ENCODE results near the gene MARCHF3. TPM values are rescaled to one million over a fixed set of nuclear protein-coding genes. Genes with fewer than 3 reads are reported as not detected.

Gene MARCHF3
- total and polyA plus RNA-seq, 10 of the 15 experiments (the other 5 are each of a cell fraction or from before 2014, with no cell fraction given), result 3.6 to 24.1 (median 11.3) TPM

DNA sequence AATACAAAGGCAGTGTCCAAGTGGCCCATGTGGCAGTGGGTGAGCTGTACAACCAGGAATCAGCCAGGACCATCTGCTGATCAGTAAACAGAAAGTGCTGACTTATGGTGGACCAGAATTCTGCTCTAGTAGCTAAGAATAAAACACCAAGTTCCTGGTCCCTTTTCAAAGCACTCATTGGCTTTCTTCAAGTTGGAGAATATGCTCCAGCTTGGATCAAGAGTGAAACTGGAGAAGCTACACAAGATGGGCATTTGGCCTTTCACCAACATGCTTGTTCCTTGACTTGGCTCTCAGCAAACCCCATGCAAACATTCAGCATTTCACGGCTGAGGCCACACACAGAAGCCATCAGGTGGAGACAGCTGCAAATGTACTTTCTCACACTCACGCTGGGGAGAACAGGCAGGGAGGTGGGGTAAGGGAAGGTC lies 32.1 kb downstream of the MARCHF3 start:
- Histone ChIP-seq H3K4me1 (ENCODE audit: control insufficient read depth, insufficient read depth, low read length) (peaks cover 5% of the 10 kb centered on the region), H3K4me3 (no peak overlapping the region), H3K27ac (ENCODE audit: control insufficient read depth, insufficient read depth) (peak overlapping the region; percentile 46), H3K4me2 (ENCODE audit: control insufficient read depth, insufficient read depth) (peak overlapping the region; percentile 82), H2AFZ (ENCODE audit: control insufficient read depth, low read depth, low read length) (peak overlapping the region; percentile 85), H3K79me2 (ENCODE audit: control insufficient read depth, insufficient read depth, low read length) (no peaks in the 10 kb centered on the region), H3K9ac (ENCODE audit: control insufficient read depth, insufficient read depth, low read length) (peak overlapping the region; percentile 40), H3K27me3 (replicated peaks in 1 of 2; ENCODE audit: control insufficient read depth in 2 of 2, insufficient read depth in 2 of 2, low read length in 1 of 2) (no peaks in the 10 kb centered on the region), H4K20me1 (ENCODE audit: control insufficient read depth, insufficient read depth) (no peaks in the 10 kb centered on the region), H3K9me3 (replicated peaks; ENCODE audit: control insufficient read depth, insufficient read depth, low read length) (no peaks in the 10 kb centered on the region), H3K36me3 (ENCODE audit: control insufficient read depth in 2 of 2, insufficient read depth in 2 of 2, low read length in 1 of 2) (no peaks in the 10 kb centered on the region; a peak in 1 of 4 replicates)
- POLR2A ChIA-PET, result interaction anchor here (1.1 to 2.2 kb wide), 5 partner anchors 9 to 28 kb away, joined by 3 to 12 read pairs (median 6); no protein-coding TSS in a partner anchor
- in situ Hi-C loops (cut with MboI) (no loop called here), intact Hi-C loops (cut with micrococcal nuclease; ENCODE audit: unreplicated experiment) (no loop called here)
- peak; percentile 88 for ATAC-seq
- DNase-seq (ENCODE audit: low read depth, low spot score), result peak; percentile 35
- peak; percentile 27; the same call in 1 of the 2 replicates for TF ChIP-seq TAF1 (IDR thresholded peaks at IDR 0.05; ENCODE audit: borderline replicate concordance, low read depth, low read length)
- TF ChIP-seq, protein P1, sequence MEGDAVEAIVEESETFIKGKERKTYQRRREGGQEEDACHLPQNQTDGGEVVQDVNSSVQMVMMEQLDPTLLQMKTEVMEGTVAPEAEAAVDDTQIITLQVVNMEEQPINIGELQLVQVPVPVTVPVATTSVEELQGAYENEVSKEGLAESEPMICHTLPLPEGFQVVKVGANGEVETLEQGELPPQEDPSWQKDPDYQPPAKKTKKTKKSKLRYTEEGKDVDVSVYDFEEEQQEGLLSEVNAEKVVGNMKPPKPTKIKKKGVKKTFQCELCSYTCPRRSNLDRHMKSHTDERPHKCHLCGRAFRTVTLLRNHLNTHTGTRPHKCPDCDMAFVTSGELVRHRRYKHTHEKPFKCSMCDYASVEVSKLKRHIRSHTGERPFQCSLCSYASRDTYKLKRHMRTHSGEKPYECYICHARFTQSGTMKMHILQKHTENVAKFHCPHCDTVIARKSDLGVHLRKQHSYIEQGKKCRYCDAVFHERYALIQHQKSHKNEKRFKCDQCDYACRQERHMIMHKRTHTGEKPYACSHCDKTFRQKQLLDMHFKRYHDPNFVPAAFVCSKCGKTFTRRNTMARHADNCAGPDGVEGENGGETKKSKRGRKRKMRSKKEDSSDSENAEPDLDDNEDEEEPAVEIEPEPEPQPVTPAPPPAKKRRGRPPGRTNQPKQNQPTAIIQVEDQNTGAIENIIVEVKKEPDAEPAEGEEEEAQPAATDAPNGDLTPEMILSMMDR (IDR thresholded peaks at IDR 0.05 in 2 of 3, conservative IDR thresholded peaks at IDR 0.05 in 1 of 3; ENCODE audit: control insufficient read depth in 2 of 3, extremely low read depth in 1 of 3, insufficient read depth in 1 of 3, low read depth in 3 of 3, low read length in 3 of 3), result peak in 1 of 3 experiments; percentile 27; a peak in 2 of 6 replicates
- 0 out of 2 replicates have a peak, but pooled peaks have one; percentile 29 for TF ChIP-seq EED (IDR thresholded peaks at IDR 0.05; ENCODE audit: low read depth)
- TF ChIP-seq YY1 (IDR thresholded peaks at IDR 0.05; ENCODE audit: low read depth, low read length), result peak; percentile 35; the same call in 1 of the 2 replicates
- TF ChIP-seq RAD21 (IDR thresholded peaks at IDR 0.05; ENCODE audit: insufficient read depth, low read depth, low read length), result peak; percentile 56
- no peak for TF ChIP-seq HDGF (IDR thresholded peaks at IDR 0.05)
- TF ChIP-seq EZH2 (IDR thresholded peaks at IDR 0.05; ENCODE audit: borderline replicate concordance, control insufficient read depth, low read depth, low read length), result no peak
- 0 out of 2 replicates have a peak, but pooled peaks have one; percentile 4 for TF ChIP-seq IRF4 (IDR thresholded peaks at IDR 0.05; ENCODE audit: low read depth, low read length)
- peak; percentile 14; the same call in 1 of the 2 replicates for TF ChIP-seq RUNX3 (IDR thresholded peaks at IDR 0.05; ENCODE audit: low read length)
- TF ChIP-seq IKZF1 (conservative IDR thresholded peaks at IDR 0.05), result 0 out of 2 replicates have a peak, but pooled peaks have one; percentile 32
- WGBS (ENCODE audit: insufficient coverage, insufficient replicate concordance, low lambda C conversion rate, missing lambda C conversion rate), result 45% methylated on average over 2 of the region's 2 CpGs
- CTCF ChIA-PET, result interaction anchor here (0.6 to 2.0 kb wide), 16 partner anchors 8 to 314 kb away, joined by 3 to 10 read pairs (median 4); no protein-coding TSS in a partner anchor
- SMC1A ChIA-PET (ENCODE audit: uncharacterized antibody, unreplicated experiment), result interaction anchor here (1.0 to 4.5 kb wide), 18 partner anchors 8 to 119 kb away, joined by 3 to 29 read pairs (median 7); partner anchors contain the start of gene C5orf63
- RAD21 ChIA-PET (ENCODE audit: unreplicated experiment), result interaction anchor here (0.7 to 3.0 kb wide), 17 partner anchors 8 to 211 kb away, joined by 3 to 21 read pairs (median 5); partner anchors contain the start of gene MARCHF3
- BruUV-seq (replicated peaks), result no TSS peak
- peak; percentile 64 for FAIRE-seq

Data from GM12878 (cell line).